HG03280 (cell line): Measurements from ENCODE around the gene ZMIZ1.
A peak's percentile ranks its signal among the peaks of the same experiment; 100 is the strongest.

Experiments used
- ATAC-seq: cut with Tn5 transposase; IDR thresholded peaks from one replicate; pipeline ENCODE4 v1.9.1; 2021; ENCODE audit warnings: mild to moderate bottlenecking, moderate library complexity; ENCODE audit not compliant: unreplicated experiment

The ZMIZ1 gene

DNA sequence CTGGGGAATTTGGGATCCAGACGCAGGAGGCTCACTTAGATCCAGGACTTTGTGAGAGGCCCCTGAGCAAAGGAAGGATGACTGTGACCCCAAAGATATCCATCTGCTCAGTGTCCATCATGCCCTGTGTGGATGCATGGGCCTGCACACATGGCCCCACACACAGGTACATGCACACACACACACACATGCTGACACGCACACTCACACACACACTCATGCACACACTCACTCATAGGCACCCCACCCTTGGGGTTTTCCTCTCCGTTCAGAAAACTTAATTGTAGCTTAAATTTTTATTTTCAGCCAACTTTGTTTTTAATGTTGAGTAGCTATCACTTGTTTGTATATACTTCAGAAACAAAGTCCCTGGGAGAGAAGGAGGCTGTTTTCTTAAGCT lies 184.9 kb downstream of the ZMIZ1 start:
- ATAC-seq, result no peak

DNA sequence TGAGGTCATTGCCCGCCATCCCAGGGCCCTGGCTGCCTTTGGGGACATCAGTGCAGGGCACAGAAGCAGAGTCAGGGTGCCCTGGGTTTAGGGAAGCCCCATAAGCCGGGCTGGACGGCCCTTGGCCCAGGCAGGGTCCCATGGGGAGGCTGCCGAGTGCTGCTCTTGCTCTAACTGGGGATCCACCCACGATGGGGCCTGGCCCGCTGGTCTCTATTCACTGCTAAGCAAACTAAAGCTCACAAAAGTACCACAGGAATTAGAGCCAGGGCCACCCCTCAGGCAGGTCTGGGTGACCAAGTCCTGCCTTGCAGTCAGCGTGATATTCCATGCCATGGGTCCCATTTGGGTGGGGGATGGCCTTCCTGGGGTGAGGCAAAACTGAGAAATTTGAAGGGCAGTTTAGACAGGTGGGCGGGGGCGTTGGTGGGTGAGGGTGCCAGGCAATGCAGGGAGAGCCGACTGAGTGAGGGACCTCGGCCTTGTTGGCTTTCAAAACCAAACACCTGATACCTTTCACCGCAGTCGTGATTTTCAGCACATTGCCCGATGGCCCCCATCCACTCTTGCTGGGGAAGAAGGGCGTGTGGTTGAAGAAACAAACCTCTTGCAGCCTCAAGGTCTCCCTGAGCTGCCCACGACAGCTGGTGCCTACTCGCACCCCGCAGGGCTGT lies 185.7 kb downstream of the ZMIZ1 start:
- ATAC-seq, result no peak

DNA sequence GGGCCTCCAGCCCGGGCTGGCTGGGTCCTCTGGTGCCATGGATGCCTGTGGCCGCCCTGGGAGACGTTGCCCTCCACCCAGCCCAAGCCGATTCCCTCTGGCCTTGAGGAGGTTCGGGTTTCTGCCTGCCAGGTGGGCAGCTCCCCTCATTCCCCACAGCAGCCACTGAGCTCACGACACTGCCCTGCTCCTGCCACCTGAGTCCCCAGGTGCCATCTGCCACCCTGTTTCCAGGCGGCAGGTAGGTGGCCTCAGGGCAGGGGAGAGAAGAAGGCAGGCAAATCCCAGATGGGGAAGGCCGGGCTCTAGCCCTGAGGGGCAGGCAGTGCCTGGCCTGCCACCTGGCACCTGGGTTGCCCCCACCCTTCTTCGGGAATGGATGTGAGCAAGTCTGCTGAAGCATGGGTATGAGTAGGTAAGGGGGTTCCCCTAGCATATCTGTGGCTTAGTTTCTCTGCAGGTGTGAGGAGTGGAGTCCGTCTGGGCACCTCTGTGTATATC lies 186.3 kb downstream of the ZMIZ1 start:
- ATAC-seq, result no peak

DNA sequence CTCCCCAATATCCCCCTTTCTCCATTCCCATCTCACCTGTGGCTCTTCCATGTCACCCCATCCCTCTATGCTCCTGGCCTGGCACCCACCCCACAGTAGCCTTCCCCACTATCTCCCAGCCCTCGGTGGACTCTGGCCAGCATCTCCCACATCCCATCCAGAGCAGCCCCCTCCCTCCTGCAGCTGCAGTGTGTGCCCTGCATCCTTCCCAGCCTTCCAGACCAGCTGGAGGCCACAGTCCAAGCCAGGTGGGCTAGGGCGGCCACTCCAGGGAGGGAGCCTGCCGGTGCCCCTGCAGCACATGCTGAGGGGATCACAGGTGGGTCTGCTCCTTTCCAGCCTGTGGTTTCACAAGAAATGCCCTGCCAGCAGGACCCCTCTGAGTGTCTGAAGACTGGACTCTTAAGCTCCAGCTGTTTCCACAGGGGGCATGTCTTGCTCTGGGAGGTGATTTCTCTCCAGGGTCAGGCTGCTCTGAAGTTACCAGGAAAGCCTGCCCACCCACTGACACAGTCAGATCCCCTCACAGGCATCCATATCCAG lies 187.6 kb downstream of the ZMIZ1 start:
- no peak for ATAC-seq

DNA sequence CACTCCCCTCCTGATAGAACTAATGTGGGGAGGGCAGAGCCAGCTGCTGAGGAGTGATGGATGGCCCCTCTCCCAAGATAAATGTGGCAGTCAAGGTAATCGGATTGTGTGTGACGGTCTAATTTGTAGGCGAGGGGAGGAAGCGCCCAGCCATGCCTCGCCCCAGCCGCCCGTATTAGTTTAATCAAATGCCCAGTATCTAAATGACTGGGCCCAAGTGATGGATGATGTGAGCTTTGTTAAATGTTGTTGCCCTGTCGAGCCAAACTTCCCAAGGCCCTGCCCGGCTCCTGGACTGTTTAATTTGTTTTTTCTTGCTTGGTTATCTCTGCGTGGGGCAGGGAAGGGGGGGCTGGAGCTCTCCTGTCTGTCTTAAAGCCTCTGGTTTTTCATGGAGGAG lies 190.1 kb downstream of the ZMIZ1 start:
- ATAC-seq, result no peak

DNA sequence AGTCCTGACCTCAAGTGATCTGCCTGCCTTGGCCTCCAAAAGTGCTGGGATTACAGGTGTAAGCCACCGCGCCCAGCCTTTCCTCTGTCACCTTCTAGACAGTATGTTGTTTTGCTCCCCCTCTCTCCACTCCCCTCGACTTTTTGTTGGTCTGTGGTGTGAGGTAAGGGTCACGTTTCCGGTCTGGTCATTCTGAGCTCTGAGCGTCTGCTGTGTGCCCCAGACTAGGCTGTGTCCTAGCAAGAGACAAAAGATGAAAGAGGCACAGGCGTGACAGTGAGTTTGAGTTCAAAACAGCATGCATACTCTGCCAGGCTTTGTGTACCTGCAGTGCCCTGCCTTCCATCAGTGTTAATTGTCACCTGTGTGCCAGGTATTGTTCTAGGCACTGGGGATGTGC lies 191.1 kb downstream of the ZMIZ1 start:
- no peak for ATAC-seq

DNA sequence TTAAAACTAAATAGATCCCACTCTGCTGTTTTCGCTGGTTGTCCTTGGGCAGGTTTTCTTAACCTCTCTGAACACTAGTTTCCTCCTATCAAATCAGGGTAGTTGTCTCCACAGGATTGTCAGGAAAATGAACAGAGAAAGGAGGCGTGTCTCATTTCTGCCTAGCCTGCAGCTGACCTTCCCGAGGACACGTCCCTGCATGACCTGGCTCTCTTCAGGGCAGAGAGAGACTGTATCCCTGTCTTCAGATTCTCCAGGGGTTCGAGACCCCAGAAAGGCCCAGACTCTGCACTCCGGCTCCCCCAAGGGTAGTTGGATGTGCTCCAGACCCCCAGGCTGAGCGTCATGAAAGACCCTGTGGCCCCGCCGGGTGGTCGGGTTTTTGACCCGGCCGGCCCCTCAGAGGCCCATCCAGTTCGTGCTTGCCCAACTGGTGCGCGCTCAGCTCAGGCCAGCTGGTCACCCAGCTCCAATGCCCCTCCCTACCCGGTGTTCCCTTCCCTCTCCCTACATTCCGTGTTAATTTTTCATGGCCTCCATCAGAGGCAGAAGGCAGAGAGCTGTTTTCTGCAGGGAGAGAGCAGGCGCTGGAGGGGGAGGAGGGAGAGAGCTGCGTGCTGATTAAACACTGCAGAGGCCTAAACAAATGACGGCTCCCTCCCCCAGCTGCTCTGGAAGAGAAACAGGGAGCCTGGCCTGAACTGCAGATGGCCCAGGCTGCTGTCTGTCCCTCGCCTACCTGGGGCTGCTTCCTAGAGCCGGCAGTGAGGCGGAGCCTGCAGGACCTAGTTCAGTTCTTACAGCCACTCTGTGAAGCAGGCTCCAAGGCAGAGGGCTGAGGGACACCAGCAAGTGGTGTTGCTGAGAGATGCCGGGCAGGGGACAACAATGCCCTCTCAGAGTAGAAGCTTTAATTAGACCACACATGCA lies 192.3 kb downstream of the ZMIZ1 start:
- no peak for ATAC-seq

DNA sequence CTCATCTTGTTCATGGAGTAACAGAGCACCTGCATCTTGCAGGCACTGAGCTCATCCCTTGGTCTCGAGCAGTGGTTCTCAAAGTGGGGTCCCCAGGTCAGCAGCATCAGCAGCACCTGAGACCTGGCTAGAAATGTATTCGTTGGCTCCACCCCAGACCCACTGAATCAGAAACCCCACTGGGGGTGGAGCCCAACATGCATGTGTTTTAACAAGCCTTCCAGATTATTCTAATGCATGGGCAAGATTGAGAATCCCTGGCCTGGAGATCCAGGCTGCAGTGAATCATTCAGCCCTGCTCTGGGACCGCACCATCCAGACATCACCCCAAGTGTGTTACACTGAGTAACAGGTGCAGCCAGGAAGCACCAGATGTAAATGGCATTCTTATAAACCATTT lies 193.4 kb downstream of the ZMIZ1 start:
- ATAC-seq, result no peak

DNA sequence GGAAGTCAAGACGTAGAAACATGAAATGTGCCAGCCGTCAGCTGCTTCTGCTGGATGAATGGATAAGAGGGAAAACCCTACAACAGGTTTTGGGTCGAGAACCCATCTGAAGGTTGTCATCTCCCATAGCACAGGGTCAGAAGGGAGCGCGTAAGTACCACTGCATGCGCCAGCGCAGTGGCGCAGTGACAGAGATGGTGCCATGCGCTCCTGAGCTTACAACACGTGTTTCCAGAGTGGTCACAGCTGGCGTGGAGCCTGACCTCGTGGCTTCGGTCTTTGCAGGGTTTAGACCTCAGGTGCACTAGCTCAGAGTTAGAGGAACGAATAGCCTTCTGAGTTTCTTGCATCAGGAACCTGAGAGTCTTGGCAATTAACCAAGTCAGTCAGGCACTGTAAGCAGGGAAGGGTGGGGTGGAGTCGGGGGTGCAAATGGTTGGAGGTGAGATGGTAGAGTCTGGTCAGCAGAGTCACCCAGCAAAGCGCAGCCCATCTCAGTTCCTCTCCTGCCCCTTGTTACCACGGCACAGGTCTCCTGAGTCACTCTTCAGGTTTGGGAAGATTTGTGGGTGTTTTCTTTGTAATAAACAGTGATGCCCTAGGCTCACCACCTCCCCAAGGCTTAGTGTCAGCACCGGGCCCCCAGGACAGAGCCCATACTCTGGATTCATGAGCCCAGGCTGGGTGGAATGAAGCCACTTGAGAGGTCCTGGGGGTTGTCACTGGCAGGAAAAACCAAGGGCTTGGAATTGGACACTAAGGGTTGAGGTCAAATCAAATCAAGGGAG lies 194.4 kb downstream of the ZMIZ1 start:
- ATAC-seq, result no peak

DNA sequence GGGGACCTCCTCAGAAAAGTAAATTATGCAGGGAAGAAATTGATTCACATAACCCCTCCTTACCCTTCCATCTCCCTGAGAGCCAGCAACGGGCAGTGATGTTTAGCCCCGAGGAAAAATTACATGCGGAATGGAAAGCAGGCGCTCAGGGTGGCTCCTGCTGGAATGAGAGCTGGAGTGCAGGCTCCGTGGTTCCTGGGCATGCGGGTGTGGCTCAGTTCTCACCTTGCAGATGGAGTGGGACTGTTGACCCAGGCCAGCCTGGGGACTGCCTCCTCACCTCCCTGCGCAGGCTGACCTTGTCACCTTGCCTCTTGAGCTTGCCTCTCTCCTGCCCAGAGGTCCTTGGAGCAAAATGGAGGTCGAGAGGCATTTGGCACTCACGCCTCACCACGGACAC lies 195.2 kb downstream of the ZMIZ1 start:
- ATAC-seq, result no peak

DNA sequence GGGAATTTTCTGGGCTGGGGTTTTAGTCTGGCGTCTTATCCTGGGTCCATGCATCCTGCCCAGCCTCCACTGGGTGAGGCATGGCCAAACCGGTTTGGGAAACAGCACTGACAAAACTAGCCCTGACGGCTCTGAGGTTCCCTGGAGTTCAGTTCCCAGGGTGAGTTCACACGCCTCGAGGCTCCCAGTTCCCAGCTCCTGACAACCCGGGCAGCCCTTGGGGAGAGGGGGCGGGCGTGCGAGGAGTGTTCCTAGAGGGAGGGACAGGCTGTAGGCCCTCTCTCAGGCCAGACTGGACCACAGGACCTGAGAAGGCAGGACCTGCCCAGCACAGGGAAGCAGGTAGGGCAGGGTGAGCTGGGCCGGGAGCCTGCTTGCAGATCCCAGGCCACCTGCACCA lies 196.2 kb downstream of the ZMIZ1 start:
- no peak for ATAC-seq

DNA sequence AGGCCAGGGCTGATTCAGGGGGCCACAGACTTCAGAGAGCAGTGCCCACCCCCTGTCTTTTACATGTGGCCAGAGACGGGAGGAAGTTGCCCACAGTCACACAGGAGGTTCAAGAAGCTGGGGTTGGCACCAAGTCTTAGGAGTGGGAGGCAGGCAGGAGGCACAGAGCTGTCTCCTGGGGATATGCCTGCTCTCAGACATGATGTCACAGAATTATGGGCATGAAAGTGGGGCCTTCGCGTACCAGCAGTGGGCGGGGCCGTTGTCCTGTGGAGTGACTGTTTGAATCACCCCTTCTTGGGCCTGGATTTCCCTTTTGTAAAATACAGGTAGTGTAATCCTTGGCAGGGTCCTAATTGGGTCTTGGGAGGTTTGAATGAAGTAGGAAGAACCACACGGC lies 197.3 kb downstream of the ZMIZ1 start:
- ATAC-seq, result peak; percentile 36

DNA sequence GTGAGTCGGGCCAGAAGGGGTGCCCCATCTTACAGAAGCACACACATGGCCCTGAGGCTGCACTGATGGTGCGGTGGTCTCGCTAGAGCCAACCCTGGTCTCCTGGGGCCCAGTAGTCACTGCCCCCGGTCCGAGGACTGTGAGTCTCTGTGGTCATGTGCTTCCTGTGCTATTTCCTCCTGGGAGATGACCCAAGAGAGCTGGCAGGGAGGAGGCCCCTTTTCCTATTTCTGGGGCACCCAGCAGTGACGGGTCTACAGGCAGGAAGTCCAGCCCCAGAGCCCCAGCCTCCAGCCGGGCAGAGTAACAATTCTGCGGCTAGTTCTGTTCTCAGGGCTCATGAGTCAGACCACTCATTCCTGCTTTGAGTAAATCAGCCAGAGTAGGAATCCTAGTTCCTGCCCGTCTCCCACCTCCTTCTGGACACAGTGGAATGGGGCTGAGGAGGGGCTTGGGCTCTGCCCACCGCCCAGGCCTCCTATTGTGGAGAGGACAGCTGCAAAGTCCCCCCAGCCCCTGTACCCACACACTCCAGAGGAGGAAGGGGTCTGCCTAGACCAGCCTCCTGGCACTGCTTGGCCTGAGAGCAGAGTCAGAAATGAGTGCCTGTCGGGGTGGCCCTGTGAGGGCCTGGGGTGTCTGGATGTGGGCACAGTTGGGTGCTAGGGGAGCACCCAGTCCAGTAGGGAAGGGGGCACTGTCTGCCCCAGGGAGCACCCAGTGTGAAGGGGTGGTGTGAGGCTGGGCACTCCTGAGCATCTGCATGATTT lies 198.0 kb downstream of the ZMIZ1 start:
- peak; percentile 76 for ATAC-seq

DNA sequence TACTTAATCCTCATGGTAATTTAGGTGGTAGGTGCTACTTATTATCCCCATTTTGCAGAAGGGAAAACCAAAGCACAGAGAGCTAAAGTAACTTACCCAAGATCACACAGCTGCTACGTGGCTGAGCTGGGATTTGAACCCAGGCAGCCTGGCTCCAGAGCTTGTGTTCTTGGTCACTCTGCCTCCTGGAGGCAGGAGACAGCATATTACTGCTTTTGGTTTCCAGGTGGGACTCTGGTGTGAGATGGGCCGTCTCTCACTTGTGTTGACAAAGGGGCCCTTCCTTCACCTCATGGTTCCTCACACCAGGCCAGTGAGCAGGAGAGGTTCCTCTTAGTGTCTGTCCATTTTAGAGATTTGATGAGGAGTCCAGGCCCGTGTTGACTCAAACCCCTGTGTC lies 198.7 kb downstream of the ZMIZ1 start:
- no peak for ATAC-seq

DNA sequence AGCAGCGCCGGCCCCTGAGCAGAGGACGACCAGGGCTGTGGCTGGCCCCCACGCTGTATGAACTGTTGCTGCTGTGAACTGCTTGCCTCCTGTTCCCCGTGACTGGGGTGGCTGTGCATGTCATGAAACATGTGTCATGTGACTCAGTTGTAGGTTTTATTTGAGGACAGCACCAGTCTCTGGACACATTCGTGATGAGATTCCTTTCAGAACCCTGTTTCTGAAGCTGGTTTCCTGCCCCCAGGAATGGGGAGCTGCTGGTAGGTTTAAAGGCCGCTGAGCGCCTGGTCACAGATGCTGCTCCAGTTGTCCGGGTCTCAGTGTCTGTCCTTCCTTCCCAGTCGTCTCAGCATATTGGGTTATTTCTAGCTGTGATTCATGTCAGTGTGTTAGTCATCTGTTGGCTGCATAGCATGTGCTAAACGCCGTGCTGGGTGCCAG lies 199.4 kb downstream of the ZMIZ1 start:
- no peak for ATAC-seq

DNA sequence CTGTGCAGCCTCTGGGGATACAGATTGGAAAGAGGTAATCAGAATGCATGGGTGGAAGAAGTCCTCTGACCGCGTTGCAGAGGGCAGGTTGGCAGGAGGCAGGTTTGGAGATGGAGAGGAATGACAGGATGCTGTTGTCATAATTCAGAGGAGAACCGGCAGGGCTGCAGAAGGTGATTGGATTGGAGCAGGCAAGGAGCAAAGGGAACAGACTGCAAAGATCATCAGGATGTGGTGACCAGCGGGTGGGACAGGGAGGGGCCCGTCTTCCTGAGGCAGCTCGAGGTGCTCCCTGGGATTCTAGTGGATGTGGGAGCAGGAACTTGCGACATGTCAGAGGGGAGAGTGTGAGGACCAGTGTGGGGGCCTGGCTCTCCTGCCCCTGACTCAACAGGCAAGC lies 200.0 kb downstream of the ZMIZ1 start:
- no peak for ATAC-seq

DNA sequence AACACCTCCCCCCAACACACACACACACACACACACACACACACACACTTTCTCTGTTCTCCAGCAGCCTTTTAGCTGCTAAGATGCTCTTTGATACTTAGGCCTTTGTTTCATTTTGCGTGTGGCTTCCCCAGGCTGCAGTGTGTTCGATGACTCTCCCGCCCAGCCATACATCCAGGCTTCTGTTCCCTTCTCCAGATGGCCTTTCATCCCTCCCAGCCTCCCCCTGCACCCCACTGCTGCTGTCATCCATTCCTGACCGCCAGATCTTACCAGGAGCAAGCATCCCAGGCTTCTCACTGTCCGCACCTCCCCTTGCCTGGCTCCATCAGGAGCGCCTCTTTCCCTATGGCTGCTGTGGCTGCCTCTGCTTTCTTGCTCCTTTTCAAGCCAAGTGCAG lies 200.7 kb downstream of the ZMIZ1 start:
- no peak for ATAC-seq

DNA sequence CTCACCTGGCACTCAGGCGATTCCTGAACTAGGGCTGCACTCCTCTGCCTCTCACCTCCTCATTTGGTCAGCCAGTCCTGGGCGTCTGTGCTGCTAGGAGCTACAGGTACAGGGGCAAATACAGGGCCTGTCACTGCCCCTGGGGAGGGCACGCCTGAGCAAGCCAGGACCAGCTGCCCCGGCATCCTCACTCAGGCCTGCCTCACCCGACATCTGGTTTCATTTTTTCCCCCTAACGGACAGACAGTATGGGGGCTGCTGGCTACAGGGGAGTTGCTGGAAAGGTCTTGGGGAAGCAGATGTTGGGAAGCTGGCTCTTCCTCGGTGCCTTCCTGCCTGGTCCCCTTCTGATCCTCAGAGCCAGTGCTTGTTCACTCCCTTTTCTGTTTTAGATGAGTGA lies 201.2 kb downstream of the ZMIZ1 start:
- ATAC-seq, result no peak

DNA sequence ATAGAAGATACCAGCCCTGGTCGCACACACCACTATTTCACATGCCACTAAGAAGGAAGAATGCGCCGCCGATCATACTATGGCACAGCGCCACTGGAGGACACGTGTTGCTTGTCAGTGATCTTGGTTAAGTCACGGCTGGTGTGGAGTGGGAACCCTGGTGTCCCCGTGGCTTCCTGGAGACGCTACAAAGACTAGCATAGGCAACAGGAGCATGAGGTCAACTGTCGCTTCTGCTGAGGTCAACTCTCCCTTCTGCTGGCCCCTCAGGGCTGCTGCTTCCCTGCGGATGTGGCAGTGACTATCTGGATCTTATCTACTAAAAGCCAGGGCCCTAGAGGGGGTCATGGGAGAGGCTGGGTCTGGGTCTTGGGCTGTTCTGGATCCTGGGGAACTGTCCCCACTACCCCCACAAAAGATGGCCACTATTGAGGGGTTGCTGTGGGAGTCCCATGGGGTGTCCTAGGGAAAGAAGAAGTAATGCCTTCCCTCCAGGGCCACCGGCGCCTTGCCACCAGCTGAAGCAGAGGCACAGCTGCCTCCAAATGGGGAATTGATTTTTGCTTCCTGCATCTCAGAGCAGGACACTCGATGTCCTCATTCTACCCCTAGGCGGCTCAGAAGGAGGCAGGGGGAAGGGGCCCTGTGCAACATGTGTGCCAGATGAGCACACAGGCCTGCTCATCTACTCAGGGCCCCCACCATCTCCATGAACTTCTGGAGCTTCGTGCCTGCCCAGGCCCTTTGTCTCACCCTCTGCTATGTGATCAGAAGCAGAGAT lies 201.9 kb downstream of the ZMIZ1 start:
- ATAC-seq, result no peak

DNA sequence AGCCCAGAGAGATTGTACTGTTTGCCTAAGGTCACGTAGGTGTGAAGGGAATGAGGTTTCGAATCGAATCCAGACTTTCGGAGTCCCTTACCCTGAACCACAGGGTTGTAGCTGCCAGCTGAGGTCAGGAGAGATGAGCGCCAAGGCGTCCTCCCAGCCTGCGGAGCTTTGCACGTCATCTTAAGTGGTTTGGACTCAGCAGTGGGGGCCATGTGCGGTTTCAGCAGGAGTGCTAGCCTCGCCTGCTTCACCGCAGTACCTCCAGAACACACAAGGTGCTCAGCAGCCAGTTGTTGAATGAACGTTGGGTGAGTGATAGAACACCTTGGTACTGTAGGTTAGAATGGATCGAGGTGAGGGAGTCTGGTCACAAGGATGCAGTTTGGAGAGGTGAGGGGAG lies 203.6 kb downstream of the ZMIZ1 start:
- ATAC-seq, result no peak
